ENCODE results near the gene MYLK3. TPM values are rescaled to one million over a fixed set of nuclear protein-coding genes. Genes with fewer than 3 reads are reported as not detected.

MYLK3 gene
- total RNA-seq, 2 donors from 2014 or later = 230 to 333 TPM

- DNase-seq (no peak), ATAC-seq (peak; percentile 40 to 75)
- intact Hi-C loops (cut with DNase I) = no loop called here
These were observed 17.1 kb downstream of the MYLK3 start for GRCh38 chr16:46730801-46731690.

- intact Hi-C loops (cut with DNase I) = no loop called here
- ATAC-seq = no peak
These were observed 18.0 kb downstream of the MYLK3 start for GRCh38 chr16:46730126-46730525.

GRCh38 chr16:46729326-46729995, 18.7 kb downstream of the MYLK3 start:
- intact Hi-C loops (cut with DNase I) = no loop called here
- ATAC-seq = no peak
- DNase-seq = no peak

More at GRCh38 chr16:46730126-46730525, 18.0 kb downstream of the MYLK3 start:
- DNase-seq = no peak

DNA sequence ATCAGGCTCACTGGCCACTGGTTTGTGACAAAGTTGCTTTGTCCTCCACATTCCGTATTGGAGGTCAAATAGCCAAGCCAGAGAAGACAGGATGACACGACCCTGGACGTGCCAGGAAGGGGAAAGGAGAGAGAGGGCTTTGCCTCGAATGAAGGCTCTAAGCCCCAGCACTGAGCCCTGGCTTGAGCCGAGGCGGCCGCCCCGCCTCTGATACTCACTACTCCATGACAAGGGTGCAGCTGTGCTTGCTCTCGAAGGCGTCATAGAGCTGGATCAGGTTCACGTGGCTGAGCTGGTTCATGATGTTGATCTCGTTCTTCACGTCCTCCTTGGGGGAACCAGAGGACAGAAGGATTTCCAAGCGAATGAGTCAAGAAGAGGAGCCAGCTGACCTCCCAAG, 19.3 kb downstream of the MYLK3 start:
- intact Hi-C loops (cut with DNase I) = no loop called here
- ATAC-seq = no peak
- DNase-seq = no peak

GRCh38 chr16:46727630-46728029, 20.5 kb downstream of the MYLK3 start:
- intact Hi-C loops (cut with DNase I) = no loop called here
- DNase-seq (no peak), ATAC-seq (no peak)

- ATAC-seq (no peak), DNase-seq (no peak)
- intact Hi-C loops (cut with DNase I) = no loop called here
These were observed 21.0 kb downstream of the MYLK3 start for GRCh38 chr16:46727184-46727583.

GRCh38 chr16:46721885-46722284, 26.3 kb downstream of the MYLK3 start:
- intact Hi-C loops (cut with DNase I) = no loop called here
- no peak for DNase-seq
- ATAC-seq = peak in 1 of 2 donors; percentile 33

GRCh38 chr16:46720619-46721018, 27.5 kb downstream of the MYLK3 start:
- intact Hi-C loops (cut with DNase I) = no loop called here
- DNase-seq (no peak), ATAC-seq (no peak)

- no peak for DNase-seq
- ATAC-seq = no peak
- intact Hi-C loops (cut with DNase I) = no loop called here
These were observed 28.6 kb downstream of the MYLK3 start for GRCh38 chr16:46719528-46719927.

- DNase-seq (no peak), ATAC-seq (no peak)
- intact Hi-C loops (cut with DNase I) = no loop called here
These were observed 29.9 kb downstream of the MYLK3 start for GRCh38 chr16:46718214-46718613.

DNA sequence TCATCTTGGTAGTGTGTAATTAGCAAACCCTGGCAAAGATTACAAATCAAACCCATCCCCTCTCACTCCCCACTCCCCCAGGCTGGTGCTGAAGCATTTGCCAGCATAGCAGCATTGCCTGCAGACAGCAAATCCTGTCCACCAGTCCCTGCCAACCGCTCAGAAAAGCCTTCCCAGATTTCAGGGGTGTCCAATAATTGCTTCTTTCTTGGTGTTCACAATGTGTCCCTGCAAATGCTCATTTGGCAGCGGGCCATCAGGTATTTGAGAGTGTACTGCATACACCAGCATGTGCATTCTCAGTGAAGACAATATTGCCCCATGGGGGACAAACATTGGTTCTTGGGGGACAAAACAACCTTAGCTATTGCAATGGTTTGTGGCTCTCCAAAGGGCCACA, 30.5 kb downstream of the MYLK3 start:
- ATAC-seq (no peak), DNase-seq (no peak)
- intact Hi-C loops (cut with DNase I) = no loop called here

GRCh38 chr16:46715769-46716305, 32.3 kb downstream of the MYLK3 start:
- peak; percentile 51 to 60 for ATAC-seq
- no peak for DNase-seq

DNA sequence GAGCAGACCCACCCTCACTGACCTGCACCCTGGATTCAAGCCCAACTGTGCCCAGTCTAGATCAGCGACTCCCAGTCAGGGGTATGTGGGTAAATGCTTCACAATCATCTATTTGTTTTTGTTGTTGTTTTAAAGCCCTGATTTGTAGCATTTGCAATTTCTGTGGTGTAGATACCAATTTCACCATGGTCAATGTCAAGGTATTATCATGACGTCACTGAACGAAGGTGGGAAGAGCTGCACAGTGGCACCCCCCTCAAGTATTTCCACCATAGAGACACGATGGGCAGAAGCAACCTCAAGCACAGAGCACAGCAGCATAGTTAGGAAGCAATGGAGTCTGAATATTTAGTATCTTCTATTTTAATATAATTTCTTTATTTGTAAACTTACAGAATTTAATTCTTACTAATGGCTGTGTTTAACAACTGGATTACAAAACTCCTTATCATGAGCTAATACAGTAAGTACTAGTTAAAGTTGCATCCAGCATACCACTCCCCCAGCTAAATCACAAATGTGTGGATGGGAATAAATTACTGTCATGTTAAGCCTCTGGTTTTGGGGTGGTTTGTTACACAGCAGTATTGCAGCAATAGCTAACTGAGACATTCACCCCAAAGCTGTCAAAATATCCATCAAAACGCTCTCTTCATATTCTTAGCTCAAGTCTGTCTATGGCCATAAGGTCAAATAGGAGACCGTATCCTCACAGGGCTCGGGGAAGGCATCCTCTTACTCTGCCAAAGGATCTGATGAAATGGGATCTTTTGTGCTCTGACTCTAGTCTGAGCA, 33.1 kb downstream of the MYLK3 start:
- intact Hi-C loops (cut with DNase I) = no loop called here
- DNase-seq (no peak), ATAC-seq (no peak)

More at GRCh38 chr16:46715769-46716305, 32.3 kb downstream of the MYLK3 start:
- intact Hi-C loops (cut with DNase I) = no loop called here

GRCh38 chr16:46713634-46714033, 34.5 kb downstream of the MYLK3 start:
- intact Hi-C loops (cut with DNase I) = no loop called here
- DNase-seq = no peak
- ATAC-seq = no peak

- no peak for ATAC-seq
- intact Hi-C loops (cut with DNase I) = no loop called here
- no peak for DNase-seq
These were observed 35.2 kb downstream of the MYLK3 start for GRCh38 chr16:46712911-46713310.

DNA sequence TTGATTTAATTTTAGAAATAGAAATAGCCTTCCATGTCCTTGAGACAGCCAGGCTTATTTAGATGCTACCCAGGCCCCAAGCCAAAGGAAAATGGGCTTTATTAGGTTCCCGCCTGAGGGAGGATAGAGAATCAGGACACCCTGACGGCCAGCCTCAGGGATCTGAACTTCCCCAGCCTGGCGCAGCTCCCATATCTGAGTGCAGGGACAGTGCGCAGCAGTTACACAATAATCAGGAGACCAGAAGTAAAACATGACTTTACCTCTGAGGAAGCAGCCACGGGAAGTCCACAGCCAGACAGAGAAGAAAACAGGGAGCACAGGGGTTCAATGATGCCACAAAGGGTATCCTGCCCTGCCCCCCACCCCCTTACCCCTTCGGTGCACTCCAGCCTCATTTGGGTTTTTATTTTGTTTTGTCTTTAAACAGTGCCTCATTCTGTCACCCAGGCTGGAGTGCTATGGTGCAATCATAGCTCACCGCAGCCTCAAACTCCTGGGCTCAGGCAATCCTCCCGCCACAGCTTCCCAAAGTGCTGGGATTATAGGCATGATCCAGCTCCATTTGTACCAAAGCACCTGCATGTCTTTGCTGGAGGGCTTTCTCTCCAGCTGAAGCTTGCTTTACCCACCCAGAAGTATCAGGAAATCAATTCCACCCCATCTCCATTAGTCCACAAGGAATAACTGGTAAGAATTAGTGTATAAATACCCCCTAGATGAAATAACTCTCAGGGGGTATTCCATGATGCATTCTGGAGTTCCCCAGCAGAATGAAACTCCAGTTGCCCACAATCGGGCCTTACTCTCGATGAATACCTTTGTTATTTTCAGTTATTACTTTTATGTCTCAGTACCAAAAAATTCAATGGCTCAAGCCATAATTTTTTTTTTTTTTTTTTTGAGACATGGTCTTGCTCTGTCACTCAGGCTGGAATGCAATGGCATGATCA, 36.8 kb downstream of the MYLK3 start:
- intact Hi-C loops (cut with DNase I) = no loop called here
- DNase-seq (peak; percentile 68), ATAC-seq (peak; percentile 80 to 83)

- ATAC-seq (no peak), DNase-seq (no peak)
- intact Hi-C loops (cut with DNase I) = loop anchor here in 1 of 2 donors (10.0 kb wide), 1 partner anchor 95 kb away; no protein-coding TSS in a partner anchor
These were observed 38.6 kb downstream of the MYLK3 start for GRCh38 chr16:46709469-46710005.

- intact Hi-C loops (cut with DNase I) = loop anchor here in 1 of 2 donors (10.0 kb wide), 1 partner anchor 98 kb away; no protein-coding TSS in a partner anchor
These were observed 41.5 kb downstream of the MYLK3 start for GRCh38 chr16:46706642-46707041.

More at GRCh38 chr16:46706642-46707041, 41.5 kb downstream of the MYLK3 start:
- ATAC-seq (no peak), DNase-seq (no peak)
